Activated T-cell treated with anti-CD3 and anti-CD28 coated beads for 4 hours (primary cell): ENCODE measurements around the gene NHERF2.

Source experiments
- DNase-seq: peaks from one replicate; pipeline ENCODE4 v3.0.0-alpha.2; 2020

The NHERF2 gene

DNA sequence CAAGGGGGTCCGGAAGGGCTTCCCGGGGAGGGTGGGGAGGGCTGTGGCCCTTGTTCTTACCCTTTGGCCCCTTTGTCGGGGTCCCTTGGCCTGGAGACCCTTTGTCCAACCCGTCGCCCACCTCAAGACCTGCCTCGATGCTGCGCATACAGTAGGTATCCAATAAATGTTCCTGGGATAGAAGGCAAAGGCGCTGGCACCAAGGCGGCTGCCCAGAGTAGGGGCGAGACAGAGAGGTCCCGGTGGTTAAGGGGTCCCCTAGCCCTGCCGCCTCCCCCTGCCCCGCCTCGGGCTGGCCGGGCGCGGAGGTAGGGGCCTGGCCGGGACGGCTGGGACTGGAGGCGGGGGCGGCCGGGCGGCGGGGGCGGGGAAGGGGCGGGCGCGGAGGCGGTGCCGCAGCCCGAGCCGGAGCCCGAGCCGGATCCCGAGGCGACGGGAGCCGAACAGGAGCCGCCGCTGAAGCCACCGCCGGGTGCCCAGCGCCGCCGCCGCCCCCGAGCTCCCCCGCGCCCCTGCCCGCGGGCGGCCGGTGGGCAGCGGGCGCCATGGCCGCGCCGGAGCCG lies at the start of gene NHERF2:
NHERF2 (plus strand) TSS at position 442 of the 563 bp plus-strand sequence; CDS start at position 546, 104 bp downstream.
- no peak for DNase-seq

- no peak for DNase-seq
These were observed 49.5 kb upstream of the NHERF2 start for GRCh38 chr16:1976951-1977874.

DNA sequence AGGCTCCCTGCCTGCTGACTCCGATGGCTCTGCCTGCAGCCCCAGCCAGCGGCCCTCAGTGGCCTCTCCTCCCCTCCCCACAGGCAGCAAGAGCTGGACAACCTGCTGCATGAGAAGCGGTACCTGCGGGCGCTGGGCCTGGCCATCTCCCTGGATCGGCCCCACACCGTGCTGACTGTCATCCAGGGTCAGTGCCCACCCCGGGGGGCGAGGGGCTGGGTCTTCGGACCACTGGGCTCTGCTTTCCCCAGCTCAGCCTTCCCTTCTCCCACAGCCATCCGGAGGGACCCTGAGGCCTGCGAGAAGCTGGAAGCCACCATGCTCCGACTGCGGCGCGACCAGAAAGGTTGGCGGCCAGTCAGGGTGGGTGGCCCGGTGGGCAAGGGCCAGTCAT lies 48.8 kb upstream of the NHERF2 start:
- no peak for DNase-seq

- no peak for DNase-seq
These were observed 48.1 kb upstream of the NHERF2 start for GRCh38 chr16:1978476-1979120.

- DNase-seq, result no peak
These were observed 47.3 kb upstream of the NHERF2 start for GRCh38 chr16:1979271-1980029.

GRCh38 chr16:1980030-1980769 lies 46.5 kb upstream of the NHERF2 start:
- no peak for DNase-seq

DNA sequence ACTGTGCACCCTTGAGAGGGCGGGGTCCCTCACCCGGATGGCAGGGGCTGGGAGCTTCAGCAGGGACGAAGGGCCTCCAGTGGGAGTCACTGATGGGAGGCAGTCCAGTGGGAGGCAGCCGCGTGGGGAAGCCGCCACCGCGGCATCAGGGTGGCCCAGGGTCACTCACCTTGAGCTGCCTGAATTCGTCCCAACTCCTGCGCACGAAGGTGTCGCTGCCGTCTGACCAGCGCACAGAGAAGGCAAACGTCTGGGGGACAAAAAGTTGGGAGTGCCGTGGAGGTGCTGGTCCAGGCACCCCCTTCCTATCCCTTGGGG lies 46.0 kb upstream of the NHERF2 start:
- no peak for DNase-seq

GRCh38 chr16:1981398-1981836 lies 45.3 kb upstream of the NHERF2 start, which contains the start of gene NOXO1:
Gene NOXO1 (minus strand): TSS chr16:1981469. CDS start chr16:1981179, 290 bp downstream.
- DNase-seq, result no peak

DNA sequence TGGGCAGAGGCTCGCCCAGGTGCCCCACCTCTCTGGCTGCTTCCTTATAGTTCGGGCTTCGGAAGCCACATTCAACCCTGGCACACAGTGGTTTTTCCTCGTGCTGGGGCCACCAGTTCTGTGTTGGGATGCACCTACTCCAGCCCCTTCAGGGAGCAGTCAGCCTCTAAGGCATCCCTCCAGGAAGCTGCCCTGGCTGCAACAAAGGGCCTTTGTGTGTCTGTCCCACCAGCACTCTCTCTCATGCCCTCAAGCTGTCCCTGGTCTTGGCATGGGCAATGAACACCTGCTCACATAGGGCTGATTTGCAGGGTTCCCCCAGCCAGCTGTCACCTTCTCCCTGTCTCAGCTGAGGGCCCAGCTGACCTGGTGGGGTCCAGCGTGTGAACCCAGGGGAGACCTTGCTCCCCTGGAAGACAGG lies 44.7 kb upstream of the NHERF2 start:
- DNase-seq, result no peak

GRCh38 chr16:1982991-1983543 lies 43.6 kb upstream of the NHERF2 start:
- no peak for DNase-seq

- DNase-seq, result no peak
These were observed 43.0 kb upstream of the NHERF2 start, which contains the start of gene GFER for GRCh38 chr16:1983544-1984346. Gene GFER (plus strand): TSS chr16:1984193. CDS start chr16:1984219, 26 bp downstream.

- DNase-seq, result no peak
These were observed 42.1 kb upstream of the NHERF2 start for GRCh38 chr16:1984347-1985225.

DNA sequence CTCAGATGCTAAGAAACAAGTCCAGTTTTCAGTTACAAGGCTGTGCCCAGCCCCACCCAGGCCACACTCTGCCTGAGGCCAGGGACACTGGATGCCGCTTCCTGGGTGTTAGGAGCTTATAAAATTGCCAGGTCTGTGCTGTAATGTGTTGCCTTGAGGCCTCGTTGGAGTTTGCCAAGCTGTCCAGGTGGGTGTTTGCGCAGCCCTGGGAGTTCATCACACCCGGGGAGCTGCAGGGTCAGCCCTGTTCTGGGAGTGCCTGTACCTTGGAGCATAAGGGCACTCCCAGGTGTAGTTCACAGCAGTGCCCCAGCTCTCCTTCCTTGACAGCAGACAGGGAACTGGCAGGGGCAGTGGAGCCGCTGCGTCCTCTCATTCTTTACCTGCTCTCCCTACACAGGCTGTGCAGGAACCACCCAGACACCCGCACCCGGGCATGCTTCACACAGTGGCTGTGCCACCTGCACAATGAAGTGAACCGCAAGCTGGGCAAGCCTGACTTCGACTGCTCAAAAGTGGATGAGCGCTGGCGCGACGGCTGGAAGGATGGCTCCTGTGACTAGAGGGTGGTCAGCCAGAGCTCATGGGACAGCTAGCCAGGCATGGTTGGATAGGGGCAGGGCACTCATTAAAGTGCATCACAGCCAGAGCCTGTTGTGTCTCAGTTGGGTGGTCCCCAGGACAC lies 41.1 kb upstream of the NHERF2 start:
- DNase-seq, result no peak

DNA sequence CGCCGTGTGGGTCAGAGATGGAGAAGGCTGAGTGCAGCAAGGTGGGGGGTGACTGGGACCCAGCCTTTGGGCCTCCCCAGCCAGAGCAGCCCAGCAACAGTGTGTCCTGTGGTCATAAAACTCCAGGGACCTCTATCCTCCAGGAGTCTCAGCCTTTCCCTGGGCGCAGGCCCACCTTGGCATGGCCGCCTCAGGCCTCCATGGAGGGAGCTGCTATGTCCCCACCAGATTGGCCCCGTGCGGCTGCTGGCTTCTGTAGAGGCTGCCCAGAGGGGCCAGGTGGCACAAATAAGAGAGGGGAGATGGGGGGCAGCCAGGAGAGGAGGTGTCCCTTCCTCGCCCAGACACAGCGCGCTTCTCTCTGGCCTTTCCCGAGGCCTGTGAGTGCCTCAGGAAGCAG lies 39.5 kb upstream of the NHERF2 start:
- no peak for DNase-seq

DNA sequence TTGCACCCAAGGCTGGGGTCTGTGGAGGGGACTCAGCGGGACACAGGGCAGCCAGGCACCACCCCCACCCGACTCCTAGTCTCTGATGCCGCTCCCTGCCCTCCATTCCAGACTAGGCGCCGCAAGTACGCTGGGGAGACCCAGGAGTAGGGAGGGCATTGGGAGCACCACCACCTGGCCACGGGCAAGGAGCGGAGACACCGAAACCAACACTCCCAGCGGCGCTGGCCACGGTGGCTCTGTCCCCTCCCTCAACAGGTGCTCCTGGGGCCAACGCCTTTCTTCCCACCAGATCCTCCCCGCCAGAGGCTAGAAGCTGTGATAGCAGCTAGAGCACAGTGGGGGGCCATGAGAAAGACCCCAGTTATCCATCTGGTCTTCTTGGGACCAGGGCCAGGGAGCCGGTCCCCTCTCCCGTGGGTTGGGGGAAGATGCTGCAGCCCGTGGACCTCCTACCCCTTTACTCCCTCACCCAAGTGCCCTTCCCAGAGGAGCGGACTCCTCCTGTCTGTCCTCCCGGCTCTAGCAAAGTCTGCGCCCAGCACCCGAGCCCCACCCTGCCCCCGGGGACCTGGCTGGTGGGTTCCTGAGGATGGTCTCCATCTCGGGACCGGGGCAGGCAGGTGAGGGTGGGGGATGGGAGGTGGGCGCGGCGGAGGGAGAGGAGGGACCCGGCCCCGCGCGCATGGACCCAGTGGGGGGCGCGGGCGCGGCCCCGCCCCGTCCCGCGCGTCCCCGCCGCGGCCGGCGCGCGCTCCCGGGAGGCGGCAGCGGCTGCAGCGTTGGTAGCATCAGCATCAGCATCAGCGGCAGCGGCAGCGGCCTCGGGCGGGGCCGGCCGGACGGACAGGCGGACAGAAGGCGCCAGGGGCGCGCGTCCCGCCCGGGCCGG lies 37.2 kb upstream of the NHERF2 start, which contains the start of gene SYNGR3:
SYNGR3 (plus strand) TSS at position 762 of the 892 bp plus-strand sequence. CDS start 133 bp downstream, outside the sequence.
- DNase-seq, result no peak

DNA sequence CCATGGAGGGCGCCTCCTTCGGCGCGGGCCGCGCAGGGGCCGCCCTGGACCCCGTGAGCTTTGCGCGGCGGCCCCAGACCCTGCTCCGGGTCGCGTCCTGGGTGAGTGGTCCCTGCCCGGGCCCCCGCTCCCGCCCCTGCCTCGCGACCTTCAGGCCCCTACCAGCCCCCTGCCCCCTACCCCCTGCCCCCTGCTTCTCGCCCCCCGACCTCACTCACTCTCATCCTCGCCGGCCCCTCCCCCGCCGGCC lies 36.7 kb upstream of the NHERF2 start:
- DNase-seq, result no peak

DNA sequence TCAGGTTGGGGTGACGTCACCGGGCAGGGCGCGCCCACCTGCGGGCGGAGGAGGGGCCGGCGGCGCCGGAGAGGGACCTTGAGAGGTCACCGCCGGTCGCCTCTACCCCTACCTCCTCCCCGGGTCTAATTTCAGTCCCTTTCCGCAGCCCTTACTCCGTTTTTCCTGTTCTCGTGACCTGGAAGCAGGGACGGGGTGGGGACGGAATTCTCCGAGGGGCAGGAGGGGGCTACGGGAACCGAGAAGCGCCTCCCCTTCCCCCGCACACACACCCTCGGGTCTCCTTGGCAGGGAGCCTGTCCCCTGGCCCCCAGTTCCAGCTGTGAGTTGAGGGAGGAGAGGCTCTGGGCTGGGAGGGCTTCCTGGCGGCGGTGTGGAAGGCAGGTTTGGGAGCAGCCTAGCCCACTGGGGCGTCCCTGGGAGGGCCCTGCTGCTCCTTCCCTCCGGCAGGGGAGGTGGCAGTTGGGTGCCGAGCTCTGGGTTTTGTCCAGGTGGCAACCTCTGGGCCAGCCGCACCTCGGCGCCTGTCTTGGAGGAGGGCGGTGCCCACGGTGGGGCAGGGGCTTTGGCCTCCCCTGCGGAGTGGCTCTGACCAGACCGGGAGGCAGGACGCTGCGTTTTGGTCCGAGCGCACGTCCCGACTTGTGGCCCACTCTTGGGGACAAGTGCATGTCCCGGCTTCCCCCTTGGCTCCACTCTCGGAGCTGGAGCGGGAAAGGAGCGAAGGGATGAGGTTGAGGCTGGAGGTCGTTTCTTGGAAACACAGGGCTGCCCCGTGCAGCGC lies 36.2 kb upstream of the NHERF2 start:
- no peak for DNase-seq

GRCh38 chr16:1991135-1991551 lies 35.6 kb upstream of the NHERF2 start:
- no peak for DNase-seq
